ENCODE measurements around the gene HDAC4. TPM values are rescaled to one million over a fixed set of nuclear protein-coding genes. Genes with fewer than 3 reads are reported as not detected.
A peak's percentile ranks its signal among the peaks of the same experiment; 100 is the strongest.

Gene HDAC4
- total and polyA plus RNA-seq, 3 donors from 2014 or later, result 29.0 to 67.5 (median 58.7) TPM

- Histone ChIP-seq H3K27ac (no peak overlapping the region), H3K9me3 (no peaks in the 10 kb centered on the region), H3K4me3 (no peak overlapping the region), H3K4me1 (peaks cover 5% of the 10 kb centered on the region), H3K27me3 (no peaks in the 10 kb centered on the region), H3K36me3 (ENCODE audit: low read depth, missing control alignments) (no peaks in the 10 kb centered on the region)
- intact Hi-C loops (cut with DNase I; ENCODE audit: low total_unique reads), result no loop called here
- peak; percentile 7 for DNase-seq
- TF ChIP-seq CTCF (IDR thresholded peaks at IDR 0.05), result no peak
- TF ChIP-seq POLR2A (IDR thresholded peaks at IDR 0.05), result no peak
- WGBS, 2 donors, result 96 to 97% methylated on average over 16 to 17 of the region's 17 CpGs
Measured at GRCh38 chr2:239149501-239149900, 251.3 kb downstream of the HDAC4 start.

- WGBS, 2 donors, result 83 to 84% methylated on average over 28 of the region's 28 CpGs
- Histone ChIP-seq H3K4me3 (no peak overlapping the region), H3K9me3 (no peaks in the 10 kb centered on the region), H3K4me1 (peaks cover 5% of the 10 kb centered on the region), H3K27me3 (no peaks in the 10 kb centered on the region), H3K27ac (no peak overlapping the region), H3K36me3 (ENCODE audit: low read depth, missing control alignments) (no peaks in the 10 kb centered on the region)
- no peak for DNase-seq
- intact Hi-C loops (cut with DNase I; ENCODE audit: low total_unique reads), result no loop called here
- TF ChIP-seq CTCF (IDR thresholded peaks at IDR 0.05) (no peak), POLR2A (IDR thresholded peaks at IDR 0.05) (no peak)
Measured at GRCh38 chr2:239148495-239149200, 252.2 kb downstream of the HDAC4 start.

GRCh38 chr2:239147376-239147775, 253.4 kb downstream of the HDAC4 start:
- Histone ChIP-seq H3K27ac (no peak overlapping the region), H3K27me3 (no peaks in the 10 kb centered on the region), H3K4me1 (peaks cover 5% of the 10 kb centered on the region), H3K4me3 (no peak overlapping the region), H3K36me3 (ENCODE audit: low read depth, missing control alignments) (no peaks in the 10 kb centered on the region), H3K9me3 (no peaks in the 10 kb centered on the region)
- TF ChIP-seq POLR2A (IDR thresholded peaks at IDR 0.05) (no peak), CTCF (IDR thresholded peaks at IDR 0.05) (no peak)
- DNase-seq, result no peak
- intact Hi-C loops (cut with DNase I; ENCODE audit: low total_unique reads), result no loop called here
- WGBS, 2 donors, result 94 to 96% methylated on average over 9 of the region's 9 CpGs

- no peaks in the 10 kb centered on the region for H3K36me3 ChIP-seq (ENCODE audit: low read depth, missing control alignments)
- intact Hi-C loops (cut with DNase I; ENCODE audit: low total_unique reads), result no loop called here
- DNase-seq, result no peak
- TF ChIP-seq POLR2A (IDR thresholded peaks at IDR 0.05) (no peak), CTCF (IDR thresholded peaks at IDR 0.05) (no peak)
- H3K4me1 ChIP-seq, result peaks cover 5% of the 10 kb centered on the region
- H3K9me3 ChIP-seq, result no peaks in the 10 kb centered on the region
- no peak overlapping the region for H3K27ac ChIP-seq
- no peak overlapping the region for H3K4me3 ChIP-seq
- 80 to 84% methylated on average over 10 to 12 of the region's 12 CpGs for WGBS, 2 donors
- H3K27me3 ChIP-seq, result no peaks in the 10 kb centered on the region
Measured at GRCh38 chr2:239146741-239147181, 254.1 kb downstream of the HDAC4 start.

Data from testis (tissue), 3 donors.